A549 treated with GW870086 at 1 μM for 4 hours (cell line): ENCODE results near the gene ARHGAP26. TPM values are rescaled to one million over a fixed set of nuclear protein-coding genes. Genes with fewer than 3 reads are reported as not detected.

Experiments
- total RNA-seq: library from RNA; stranded (reverse); fragments of 200-300 nt; extraction: Qiagen RNA extraction; gene quantifications from 5 replicates; pipeline ENCODE4 v1.2.3, GENCODE V29; 2022; ENCODE audit warnings: low read depth

Gene ARHGAP26
- total RNA-seq, result 5.9 to 9.5 TPM (median 8.8 TPM) in 5 replicates

GRCh38 chr5:142769793-142770649 is at the start of gene ARHGAP26:
TSS of gene ARHGAP26 (plus strand) at chr5:142770377. CDS start at chr5:142770762, 385 bp downstream.

Other genes with a start within 250 kb of the ARHGAP26 start
- gene FGF1, start 84.3 kb upstream of the ARHGAP26 start, total RNA-seq, result 0.35 to 1.4 TPM (median 0.47 TPM) in 4 of 5 replicates, not detected in the other